AG09319 (cell line): Measurements from ENCODE around the gene C8A.

Experiments
- DNase-seq: peaks from one replicate; pipeline ENCODE4 v3.0.0-alpha.2; 2010; ENCODE audit warnings: low read depth; ENCODE audit errors: extremely low read depth
- TF ChIP-seq, protein P1 (sequence below): IDR thresholded peaks from 2 replicates; pipeline ENCODE4 v1.5.1; 2011; ENCODE audit warnings: low read depth, mild to moderate bottlenecking, inconsistent platforms, low read length, moderate library complexity

The C8A gene

GRCh38 chr1:56854521-56855099 is at the start of gene C8A:
C8A (plus strand) TSS chr1:56854797; CDS start chr1:56854902, 105 bp downstream.
- DNase-seq, result no peak
- TF ChIP-seq, protein P1, sequence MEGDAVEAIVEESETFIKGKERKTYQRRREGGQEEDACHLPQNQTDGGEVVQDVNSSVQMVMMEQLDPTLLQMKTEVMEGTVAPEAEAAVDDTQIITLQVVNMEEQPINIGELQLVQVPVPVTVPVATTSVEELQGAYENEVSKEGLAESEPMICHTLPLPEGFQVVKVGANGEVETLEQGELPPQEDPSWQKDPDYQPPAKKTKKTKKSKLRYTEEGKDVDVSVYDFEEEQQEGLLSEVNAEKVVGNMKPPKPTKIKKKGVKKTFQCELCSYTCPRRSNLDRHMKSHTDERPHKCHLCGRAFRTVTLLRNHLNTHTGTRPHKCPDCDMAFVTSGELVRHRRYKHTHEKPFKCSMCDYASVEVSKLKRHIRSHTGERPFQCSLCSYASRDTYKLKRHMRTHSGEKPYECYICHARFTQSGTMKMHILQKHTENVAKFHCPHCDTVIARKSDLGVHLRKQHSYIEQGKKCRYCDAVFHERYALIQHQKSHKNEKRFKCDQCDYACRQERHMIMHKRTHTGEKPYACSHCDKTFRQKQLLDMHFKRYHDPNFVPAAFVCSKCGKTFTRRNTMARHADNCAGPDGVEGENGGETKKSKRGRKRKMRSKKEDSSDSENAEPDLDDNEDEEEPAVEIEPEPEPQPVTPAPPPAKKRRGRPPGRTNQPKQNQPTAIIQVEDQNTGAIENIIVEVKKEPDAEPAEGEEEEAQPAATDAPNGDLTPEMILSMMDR, result no peak

- DNase-seq, result no peak
- TF ChIP-seq, protein P1, result no peak
These were observed 47.8 kb upstream of the C8A start for GRCh38 chr1:56806804-56807203.

GRCh38 chr1:56808410-56808809 is 46.2 kb upstream of the C8A start:
- DNase-seq, result no peak
- TF ChIP-seq, protein P1, result no peak

GRCh38 chr1:56811331-56811730 is 43.3 kb upstream of the C8A start:
- DNase-seq, result no peak
- TF ChIP-seq, protein P1, result no peak

DNA sequence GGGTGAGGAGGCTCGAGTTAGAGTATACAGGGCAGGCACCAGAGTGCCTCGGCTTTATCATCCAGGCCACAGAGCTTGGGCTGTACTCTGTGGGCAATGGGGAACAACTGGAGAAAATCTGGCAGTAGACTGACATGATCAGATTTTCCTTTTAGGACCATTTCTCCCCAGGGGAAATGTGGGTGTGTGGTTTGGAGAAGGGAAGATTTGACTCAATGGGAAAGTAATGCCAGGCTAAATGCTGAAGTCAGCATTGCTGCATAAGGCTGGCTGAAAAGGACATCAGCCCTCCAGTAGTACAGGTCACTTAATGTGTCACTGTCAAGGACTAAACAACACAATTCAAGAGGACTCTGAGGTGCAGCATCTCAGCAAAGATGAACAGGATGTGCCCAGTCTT is 40.4 kb upstream of the C8A start:
- TF ChIP-seq, protein P1, result no peak
- no peak for DNase-seq

DNA sequence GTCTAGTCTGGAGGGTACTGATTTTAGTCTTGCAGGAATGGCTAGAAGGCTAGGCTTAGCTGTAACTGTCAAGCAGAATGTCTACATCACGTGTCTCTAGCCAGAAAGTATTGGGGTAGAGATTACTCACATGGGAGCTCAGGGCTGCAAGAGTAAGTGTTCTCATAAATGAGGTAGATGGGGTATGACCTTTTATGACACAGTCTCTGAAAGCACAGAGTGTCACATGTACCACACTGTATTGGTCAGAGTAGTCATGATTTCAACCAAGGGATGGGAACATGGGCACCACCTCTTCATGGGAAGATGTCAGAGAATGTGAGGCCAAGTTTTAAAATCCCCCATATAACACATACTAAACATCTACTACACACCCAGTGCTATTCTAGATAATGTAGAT is 38.3 kb upstream of the C8A start:
- no peak for DNase-seq
- TF ChIP-seq, protein P1, result no peak

- TF ChIP-seq, protein P1, result no peak
- no peak for DNase-seq
These were observed 37.7 kb upstream of the C8A start for GRCh38 chr1:56816909-56817308.
